ENCODE measurements around the gene CDC42EP1.

DNA sequence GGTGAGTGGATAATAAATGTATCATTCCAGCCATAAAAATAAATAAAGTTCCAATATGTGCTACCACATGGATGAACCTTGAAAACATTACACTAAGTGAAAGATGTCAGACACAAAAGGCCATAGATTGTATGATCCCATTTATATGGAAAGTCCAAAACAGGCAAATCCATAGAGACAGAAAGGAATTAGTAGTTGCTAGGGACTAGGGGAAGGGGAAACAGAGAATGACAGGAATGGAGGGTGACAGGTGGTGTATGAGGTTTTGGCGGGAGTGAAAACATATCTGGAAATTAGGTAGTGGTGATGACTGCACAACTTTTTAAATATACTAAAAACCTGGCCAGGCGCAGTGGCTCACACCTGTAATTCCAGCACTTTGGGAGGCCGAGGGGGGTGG, 25.8 kb upstream of the CDC42EP1 start:
- no peak for TF ChIP-seq CTCF (IDR thresholded peaks at IDR 0.05)
- no peak for TF ChIP-seq POLR2AphosphoS5 (IDR thresholded peaks at IDR 0.05; ENCODE audit: insufficient read depth in 1 of 2, low read depth in 1 of 2)
- TF ChIP-seq POLR2A (IDR thresholded peaks at IDR 0.05), result no peak

Data from vagina (tissue), 2 donors.